Measurements from ENCODE around the gene RBL2.
"Not testable (repeated sequence)": the region's sequence is repeated elsewhere in the genome, so short reads cannot be mapped to it uniquely, and the experiment has no call there.

RBL2 gene, protein sequence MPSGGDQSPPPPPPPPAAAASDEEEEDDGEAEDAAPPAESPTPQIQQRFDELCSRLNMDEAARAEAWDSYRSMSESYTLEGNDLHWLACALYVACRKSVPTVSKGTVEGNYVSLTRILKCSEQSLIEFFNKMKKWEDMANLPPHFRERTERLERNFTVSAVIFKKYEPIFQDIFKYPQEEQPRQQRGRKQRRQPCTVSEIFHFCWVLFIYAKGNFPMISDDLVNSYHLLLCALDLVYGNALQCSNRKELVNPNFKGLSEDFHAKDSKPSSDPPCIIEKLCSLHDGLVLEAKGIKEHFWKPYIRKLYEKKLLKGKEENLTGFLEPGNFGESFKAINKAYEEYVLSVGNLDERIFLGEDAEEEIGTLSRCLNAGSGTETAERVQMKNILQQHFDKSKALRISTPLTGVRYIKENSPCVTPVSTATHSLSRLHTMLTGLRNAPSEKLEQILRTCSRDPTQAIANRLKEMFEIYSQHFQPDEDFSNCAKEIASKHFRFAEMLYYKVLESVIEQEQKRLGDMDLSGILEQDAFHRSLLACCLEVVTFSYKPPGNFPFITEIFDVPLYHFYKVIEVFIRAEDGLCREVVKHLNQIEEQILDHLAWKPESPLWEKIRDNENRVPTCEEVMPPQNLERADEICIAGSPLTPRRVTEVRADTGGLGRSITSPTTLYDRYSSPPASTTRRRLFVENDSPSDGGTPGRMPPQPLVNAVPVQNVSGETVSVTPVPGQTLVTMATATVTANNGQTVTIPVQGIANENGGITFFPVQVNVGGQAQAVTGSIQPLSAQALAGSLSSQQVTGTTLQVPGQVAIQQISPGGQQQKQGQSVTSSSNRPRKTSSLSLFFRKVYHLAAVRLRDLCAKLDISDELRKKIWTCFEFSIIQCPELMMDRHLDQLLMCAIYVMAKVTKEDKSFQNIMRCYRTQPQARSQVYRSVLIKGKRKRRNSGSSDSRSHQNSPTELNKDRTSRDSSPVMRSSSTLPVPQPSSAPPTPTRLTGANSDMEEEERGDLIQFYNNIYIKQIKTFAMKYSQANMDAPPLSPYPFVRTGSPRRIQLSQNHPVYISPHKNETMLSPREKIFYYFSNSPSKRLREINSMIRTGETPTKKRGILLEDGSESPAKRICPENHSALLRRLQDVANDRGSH

DNA sequence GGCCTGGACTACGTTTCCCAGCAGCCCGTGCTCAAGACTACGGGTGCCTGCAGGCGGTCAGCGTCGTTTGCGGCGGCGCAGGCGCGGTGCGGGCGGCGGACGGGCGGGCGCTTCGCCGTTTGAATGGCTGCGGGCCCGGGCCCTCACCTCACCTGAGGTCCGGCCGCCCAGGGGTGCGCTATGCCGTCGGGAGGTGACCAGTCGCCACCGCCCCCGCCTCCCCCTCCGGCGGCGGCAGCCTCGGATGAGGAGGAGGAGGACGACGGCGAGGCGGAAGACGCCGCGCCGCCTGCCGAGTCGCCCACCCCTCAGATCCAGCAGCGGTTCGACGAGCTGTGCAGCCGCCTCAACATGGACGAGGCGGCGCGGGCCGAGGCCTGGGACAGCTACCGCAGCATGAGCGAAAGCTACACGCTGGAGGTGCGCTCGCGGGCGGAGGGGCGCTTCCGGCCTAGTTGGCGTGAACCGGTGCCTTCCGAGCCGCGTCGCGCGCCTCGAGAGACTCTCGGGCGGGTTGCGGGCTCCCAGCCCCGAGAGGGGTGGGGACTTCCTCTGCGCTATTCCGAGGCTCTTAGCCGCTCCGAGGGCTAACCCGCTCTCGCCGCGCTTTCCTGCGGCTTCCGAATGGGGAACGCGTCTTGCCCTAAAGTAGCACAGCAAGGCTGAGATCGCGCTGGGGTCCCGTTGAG, at the start of gene RBL2:
Gene RBL2, plus strand, starts transcription at position 95 of the 689 bp plus-strand sequence. Its CDS starts 86 bp downstream, at position 181.
- H3K9me3 Mint-ChIP-seq: no peaks in the 10 kb centered on the region
- peaks cover 3 to 6% of the 10 kb centered on the region in 2 donors for H3K36me3 Mint-ChIP-seq
- H3K4me3 Mint-ChIP-seq: peak within 1 kb of the TSS; percentile 96 to 98
- H3K27ac Mint-ChIP-seq: peak within 1 kb of the TSS; percentile 98
- H3K4me1 Mint-ChIP-seq: peaks cover 4 to 5% of the 10 kb centered on the region in 2 donors
- peaks cover 0 to 8% of the 10 kb centered on the region in 2 donors for H3K27me3 Mint-ChIP-seq
- peak; percentile 80 for DNase-seq
- ATAC-seq (replicated peaks): peak; percentile 78 to 86

DNA sequence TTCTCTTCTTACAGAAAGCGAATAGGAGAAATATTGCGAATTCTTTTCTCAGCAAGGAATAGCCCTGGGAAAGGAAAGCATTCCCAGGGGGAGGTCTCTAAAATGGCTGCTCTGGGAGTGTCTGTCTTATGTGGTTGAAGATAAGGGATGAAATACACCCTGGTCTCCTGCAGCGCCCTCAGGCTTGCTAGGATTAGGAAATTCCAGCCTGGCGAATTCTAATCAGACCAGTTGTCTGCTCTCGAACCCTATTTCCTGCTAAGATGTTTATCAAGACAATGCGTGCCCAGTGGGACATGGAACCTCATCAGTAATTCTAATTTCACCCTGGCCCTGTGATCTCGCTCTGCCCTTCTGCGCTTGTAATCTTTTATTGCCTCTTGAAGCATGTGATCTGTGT, 49.7 kb upstream of the RBL2 start:
- not testable (repeated sequence) for H3K4me1 Mint-ChIP-seq; H3K4me3 Mint-ChIP-seq; ATAC-seq (replicated peaks); DNase-seq; H3K27ac Mint-ChIP-seq
- H3K9me3 Mint-ChIP-seq: peaks cover 6 to 21% of the 10 kb centered on the region in 2 donors
- H3K36me3 Mint-ChIP-seq: peaks cover 5 to 15% of the 10 kb centered on the region in 2 donors
- peaks cover 24 to 41% of the 10 kb centered on the region in 2 donors for H3K27me3 Mint-ChIP-seq

DNA sequence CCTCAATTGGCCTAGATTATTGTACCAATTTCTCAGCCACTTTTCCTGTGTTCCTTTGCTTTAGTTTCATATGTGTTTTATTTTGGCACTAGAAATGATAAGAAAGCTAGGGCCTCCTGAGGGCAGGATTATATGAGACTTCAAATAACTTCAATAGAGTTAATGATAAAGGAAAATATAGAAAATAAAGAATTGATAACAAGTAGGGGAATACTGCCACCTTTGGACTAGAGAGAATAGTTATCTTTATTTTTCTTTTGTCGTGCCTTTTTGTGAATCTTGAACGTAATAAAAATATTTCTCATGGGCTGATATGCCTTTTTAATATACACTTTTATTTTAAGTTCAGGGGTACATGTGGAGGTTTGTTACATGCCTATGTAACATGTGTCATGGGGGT, 29.3 kb upstream of the RBL2 start:
- DNase-seq (no peak), ATAC-seq (replicated peaks) (no peak)
- no peaks in the 10 kb centered on the region for H3K36me3 Mint-ChIP-seq
- H3K4me1 Mint-ChIP-seq: no peaks in the 10 kb centered on the region
- H3K4me3 Mint-ChIP-seq: no peak overlapping the region
- H3K9me3 Mint-ChIP-seq: no peaks in the 10 kb centered on the region
- H3K27me3 Mint-ChIP-seq: no peaks in the 10 kb centered on the region
- H3K27ac Mint-ChIP-seq: no peak overlapping the region

DNA sequence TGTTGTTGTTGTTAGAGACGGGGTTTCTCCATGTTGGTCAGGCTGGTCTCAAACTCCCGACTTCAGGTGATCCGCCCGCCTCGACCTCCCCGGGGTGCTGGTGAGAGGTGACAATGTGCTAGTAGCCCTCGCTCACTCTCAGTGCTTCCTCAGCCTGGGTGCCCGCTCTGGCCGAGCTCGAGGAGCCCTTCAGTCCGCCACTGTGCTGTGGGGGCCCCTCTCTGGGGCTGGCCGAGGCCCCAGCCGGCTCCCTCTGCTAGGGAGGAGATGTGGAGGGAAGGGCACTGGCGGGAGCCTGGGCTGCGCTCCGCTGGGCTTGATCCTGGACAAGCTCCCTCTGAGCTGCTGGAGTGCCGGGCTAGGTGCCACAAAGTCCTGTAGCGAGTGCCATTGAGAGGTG, 21.7 kb upstream of the RBL2 start:
- no peak for DNase-seq
- Mint-ChIP-seq H3K4me1 (no peaks in the 10 kb centered on the region), H3K4me3 (no peak overlapping the region), H3K36me3 (peaks cover 0 to 1% of the 10 kb centered on the region in 2 donors), H3K27me3 (peaks cover 13 to 20% of the 10 kb centered on the region in 2 donors), H3K9me3 (peaks cover 4 to 5% of the 10 kb centered on the region in 2 donors), H3K27ac (no peak overlapping the region)
- ATAC-seq (replicated peaks): no peak

DNA sequence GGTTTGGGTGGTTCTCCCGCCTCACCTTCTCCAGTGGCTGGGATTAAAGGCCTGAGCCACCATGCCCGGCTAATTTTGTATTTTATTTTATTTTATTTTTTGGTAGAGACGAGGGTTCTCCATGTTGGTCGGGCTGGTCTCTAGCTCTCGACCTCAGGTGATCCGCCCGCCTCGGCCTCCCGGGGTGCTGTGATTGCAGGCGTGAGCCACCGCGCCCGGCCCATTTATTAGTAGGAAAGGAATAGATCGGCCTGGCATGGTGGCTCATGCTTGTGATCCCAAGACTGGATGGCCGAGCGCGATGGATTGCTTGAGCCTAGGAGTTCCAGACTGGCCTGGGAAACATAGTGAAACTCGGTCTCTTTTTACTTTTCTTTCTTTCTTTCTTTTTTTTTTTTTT, 20.4 kb upstream of the RBL2 start:
- peaks cover 17 to 26% of the 10 kb centered on the region in 2 donors for H3K27me3 Mint-ChIP-seq
- no peak overlapping the region for H3K4me3 Mint-ChIP-seq
- no peak overlapping the region for H3K27ac Mint-ChIP-seq
- peaks cover 0 to 1% of the 10 kb centered on the region in 2 donors for H3K36me3 Mint-ChIP-seq
- H3K9me3 Mint-ChIP-seq: peaks cover 4 to 7% of the 10 kb centered on the region in 2 donors
- DNase-seq (no peak), ATAC-seq (replicated peaks) (no peak)
- no peaks in the 10 kb centered on the region for H3K4me1 Mint-ChIP-seq

DNA sequence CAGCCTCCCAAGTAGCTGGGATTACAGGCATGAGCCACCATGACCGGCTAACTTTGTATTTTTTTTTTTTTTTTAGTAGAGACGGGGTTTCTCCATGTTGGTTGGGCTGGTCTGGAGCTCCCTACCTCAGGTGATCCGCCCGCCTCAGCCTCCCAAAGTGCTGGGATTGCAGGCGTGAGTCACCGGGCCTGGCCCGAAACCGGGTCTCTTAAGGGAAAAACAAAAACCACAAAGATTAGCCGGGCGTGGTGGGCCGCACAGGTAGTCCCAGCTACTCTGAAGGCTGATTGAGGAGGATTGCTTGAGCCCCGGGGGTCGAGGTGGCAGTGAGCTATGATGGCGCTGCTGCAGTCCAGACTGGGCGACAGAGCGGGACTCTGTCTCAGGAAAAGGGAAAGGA, 19.9 kb upstream of the RBL2 start:
- DNase-seq: no peak
- Mint-ChIP-seq H3K9me3 (peaks cover 4 to 7% of the 10 kb centered on the region in 2 donors), H3K4me1 (no peaks in the 10 kb centered on the region), H3K27me3 (peaks cover 17 to 26% of the 10 kb centered on the region in 2 donors), H3K36me3 (peaks cover 0 to 1% of the 10 kb centered on the region in 2 donors), H3K27ac (no peak overlapping the region), H3K4me3 (no peak overlapping the region)
- ATAC-seq (replicated peaks): no peak

DNA sequence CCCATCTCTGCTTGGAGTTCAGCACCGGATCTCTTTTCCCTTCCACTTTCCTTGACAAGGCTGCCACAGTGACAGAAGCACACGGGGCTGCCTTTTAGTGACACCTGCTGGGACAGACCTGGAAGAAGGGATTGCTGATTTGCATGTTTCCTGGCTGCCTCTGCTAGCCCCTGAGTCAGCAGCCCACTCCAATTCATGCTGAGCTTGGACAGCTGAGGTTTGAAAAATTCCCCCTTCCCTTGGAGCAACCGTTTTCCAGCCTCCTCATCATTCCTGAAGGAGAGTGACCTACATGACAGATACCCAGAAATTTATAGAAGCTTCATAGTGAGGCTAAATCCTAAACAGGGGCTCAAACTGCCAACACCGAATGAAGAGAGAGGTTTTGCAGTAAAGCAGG, 18.8 kb upstream of the RBL2 start:
- Mint-ChIP-seq H3K36me3 (peaks cover 0 to 1% of the 10 kb centered on the region in 2 donors), H3K27me3 (peaks cover 17 to 33% of the 10 kb centered on the region in 2 donors), H3K9me3 (peaks cover 4 to 7% of the 10 kb centered on the region in 2 donors), H3K4me3 (no peak overlapping the region), H3K4me1 (no peaks in the 10 kb centered on the region), H3K27ac (no peak overlapping the region)
- ATAC-seq (replicated peaks): no peak
- no peak for DNase-seq

DNA sequence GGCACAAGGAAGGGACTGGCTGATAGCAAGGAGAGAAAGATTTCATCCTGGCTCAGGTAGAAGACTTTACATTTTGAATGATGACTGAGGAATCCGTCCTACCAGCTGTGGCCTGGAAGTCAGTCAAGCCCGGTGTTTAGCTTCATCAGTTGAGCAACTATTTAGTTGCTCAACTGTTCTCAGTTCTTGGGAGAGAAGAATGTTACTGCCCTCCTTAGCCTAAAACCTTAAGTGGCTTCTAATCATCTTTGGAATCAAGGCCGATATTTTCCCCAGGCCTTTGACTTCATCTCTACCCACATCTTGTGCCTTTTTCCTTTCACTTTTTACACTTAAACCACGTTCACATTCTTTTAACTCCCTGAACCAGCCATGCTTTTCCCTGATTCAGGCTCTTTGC, 17.3 kb upstream of the RBL2 start:
- Mint-ChIP-seq H3K36me3 (no peaks in the 10 kb centered on the region), H3K27ac (no peak overlapping the region), H3K9me3 (peaks cover 4 to 5% of the 10 kb centered on the region in 2 donors), H3K4me3 (no peak overlapping the region), H3K4me1 (no peaks in the 10 kb centered on the region), H3K27me3 (peaks cover 17 to 27% of the 10 kb centered on the region in 2 donors)
- DNase-seq: no peak
- no peak for ATAC-seq (replicated peaks)

DNA sequence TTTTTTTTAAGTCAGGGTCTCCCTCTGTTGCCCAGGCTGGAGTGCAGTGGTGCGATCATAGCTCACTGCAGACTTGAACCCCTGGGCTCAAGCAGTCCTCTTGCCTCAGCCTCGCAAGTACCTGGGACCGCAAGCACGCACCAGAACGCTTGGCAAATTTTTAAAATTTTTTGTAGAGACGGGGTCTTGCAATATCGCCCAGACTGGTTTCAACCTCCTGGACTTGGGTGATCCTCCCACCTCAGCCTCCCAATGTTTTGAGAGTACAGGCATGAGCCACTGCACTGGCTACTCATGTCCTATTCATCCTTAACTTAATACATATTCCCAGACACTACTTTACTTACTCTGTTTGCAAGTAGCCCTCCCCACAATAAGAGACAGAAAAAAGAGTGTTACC, 16.3 kb upstream of the RBL2 start:
- H3K36me3 Mint-ChIP-seq: no peaks in the 10 kb centered on the region
- ATAC-seq (replicated peaks) (no peak), DNase-seq (no peak)
- no peak overlapping the region for H3K4me3 Mint-ChIP-seq
- no peak overlapping the region for H3K27ac Mint-ChIP-seq
- H3K27me3 Mint-ChIP-seq: peaks cover 17 to 26% of the 10 kb centered on the region in 2 donors
- peaks cover 4 to 5% of the 10 kb centered on the region in 2 donors for H3K9me3 Mint-ChIP-seq
- no peaks in the 10 kb centered on the region for H3K4me1 Mint-ChIP-seq

DNA sequence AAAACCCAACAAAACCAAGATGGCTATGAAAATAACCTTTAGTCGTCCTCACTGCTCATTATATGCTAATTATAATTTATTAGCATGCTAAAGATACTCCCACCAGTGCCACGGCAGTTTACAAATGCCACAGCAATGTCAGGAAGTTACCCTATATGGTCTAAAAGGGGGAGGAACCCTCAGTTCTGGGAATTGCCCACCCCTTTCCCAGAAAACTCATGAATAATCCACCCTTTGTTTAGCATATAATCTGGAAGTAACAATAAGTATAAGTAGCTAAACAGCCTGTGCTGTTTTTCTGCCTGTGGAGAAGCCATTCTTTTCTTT, 14.9 kb upstream of the RBL2 start:
- not testable (repeated sequence) for H3K4me1 Mint-ChIP-seq; DNase-seq; H3K27ac Mint-ChIP-seq; H3K9me3 Mint-ChIP-seq; H3K4me3 Mint-ChIP-seq; ATAC-seq (replicated peaks); H3K36me3 Mint-ChIP-seq
- peaks cover 17 to 26% of the 10 kb centered on the region in 2 donors for H3K27me3 Mint-ChIP-seq

DNA sequence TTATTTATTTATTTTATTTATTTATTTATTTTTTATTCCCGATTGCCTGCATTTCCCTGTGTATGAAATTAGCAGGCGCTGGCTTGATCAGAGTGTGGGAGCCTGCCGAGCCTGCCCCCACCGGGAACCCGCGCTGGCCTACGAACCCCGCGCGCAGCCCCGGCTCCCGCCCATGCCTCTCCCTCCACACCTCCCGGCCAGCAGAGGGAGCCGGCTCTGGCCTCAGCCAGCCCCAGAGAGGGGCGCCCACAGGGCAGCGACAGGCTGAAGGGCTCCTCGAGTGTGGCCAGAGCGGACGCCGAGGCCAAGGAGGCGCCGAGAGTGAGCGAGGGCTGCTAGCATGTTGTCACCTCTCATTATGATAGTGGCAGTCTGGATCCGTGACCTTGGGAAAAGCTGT, 13.0 kb upstream of the RBL2 start:
- DNase-seq (no peak), ATAC-seq (replicated peaks) (no peak)
- Mint-ChIP-seq H3K4me3 (no peak overlapping the region), H3K9me3 (peaks cover 0 to 11% of the 10 kb centered on the region in 2 donors), H3K4me1 (no peaks in the 10 kb centered on the region), H3K36me3 (no peaks in the 10 kb centered on the region), H3K27me3 (peaks cover 9 to 18% of the 10 kb centered on the region in 2 donors), H3K27ac (no peak overlapping the region)

DNA sequence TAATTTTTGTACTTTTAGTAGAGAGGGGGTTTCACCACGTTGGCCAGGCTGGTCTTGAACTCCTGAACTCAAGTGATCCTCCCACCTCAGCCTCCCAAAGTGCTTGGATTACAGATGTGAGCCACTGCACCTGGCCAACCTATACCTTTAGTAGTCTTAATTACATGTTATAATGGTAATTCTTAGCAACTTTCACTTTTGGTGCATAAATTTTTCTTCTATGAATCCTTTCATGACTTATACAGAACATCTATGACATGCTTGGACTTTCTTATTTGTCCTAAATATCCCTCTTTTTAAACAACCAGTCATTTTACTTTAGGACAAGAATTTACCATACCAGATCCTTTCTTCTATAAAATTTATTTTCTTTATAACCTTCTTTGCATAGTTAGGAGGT, 10.3 kb upstream of the RBL2 start:
- not testable (repeated sequence) for H3K4me1 Mint-ChIP-seq; H3K4me3 Mint-ChIP-seq; H3K36me3 Mint-ChIP-seq; ATAC-seq (replicated peaks); H3K27ac Mint-ChIP-seq; H3K9me3 Mint-ChIP-seq; DNase-seq
- H3K27me3 Mint-ChIP-seq: peaks cover 4 to 19% of the 10 kb centered on the region in 2 donors

DNA sequence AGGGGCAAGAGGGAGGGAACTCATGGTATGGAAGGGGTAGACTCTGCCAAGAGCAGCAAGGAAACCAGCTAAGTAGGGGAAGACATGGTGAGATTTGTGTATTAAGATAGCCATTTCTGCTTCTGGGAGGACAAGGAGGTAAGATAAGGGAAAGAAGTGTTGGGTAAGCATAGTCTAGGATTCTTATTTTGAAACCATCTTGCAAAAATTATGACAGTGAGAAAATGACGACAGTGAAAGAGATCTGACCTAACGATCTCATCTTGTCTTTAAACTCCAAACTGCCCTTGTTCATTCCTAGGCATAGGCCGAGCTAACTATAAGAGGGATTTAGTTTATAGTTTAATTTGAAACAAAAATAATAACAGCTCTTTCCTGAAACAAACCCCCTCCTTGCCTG, 5.6 kb upstream of the RBL2 start:
- ATAC-seq (replicated peaks) (no peak), DNase-seq (no peak)
- H3K36me3 Mint-ChIP-seq: no peaks in the 10 kb centered on the region
- H3K27me3 Mint-ChIP-seq: peaks cover 4 to 24% of the 10 kb centered on the region in 2 donors
- no peak overlapping the region for H3K4me3 Mint-ChIP-seq
- peaks cover 0 to 2% of the 10 kb centered on the region in 2 donors for H3K4me1 Mint-ChIP-seq
- no peak overlapping the region for H3K27ac Mint-ChIP-seq
- peaks cover 0 to 7% of the 10 kb centered on the region in 2 donors for H3K9me3 Mint-ChIP-seq

Measured in stimulated activated naive B cell treated with anti-CD40 and anti-IgM and Interleukin-4, amounts not matched to agents 10 μg/mL and 1 μg/mL and 100 μg/mL, for 72 hours (primary cell).